HG03280 (cell line): ENCODE data around the gene TUBB1.
A peak's percentile ranks its signal among the peaks of the same experiment; 100 is the strongest.
"Not testable (repeated sequence)": the region's sequence is repeated elsewhere in the genome, so short reads cannot be mapped to it uniquely, and the experiment has no call there.

ENCODE experiments used
- ATAC-seq: cut with Tn5 transposase; IDR thresholded peaks from one replicate; pipeline ENCODE4 v1.9.1; 2021; ENCODE audit warnings: mild to moderate bottlenecking, moderate library complexity; ENCODE audit not compliant: unreplicated experiment

The TUBB1 gene

DNA sequence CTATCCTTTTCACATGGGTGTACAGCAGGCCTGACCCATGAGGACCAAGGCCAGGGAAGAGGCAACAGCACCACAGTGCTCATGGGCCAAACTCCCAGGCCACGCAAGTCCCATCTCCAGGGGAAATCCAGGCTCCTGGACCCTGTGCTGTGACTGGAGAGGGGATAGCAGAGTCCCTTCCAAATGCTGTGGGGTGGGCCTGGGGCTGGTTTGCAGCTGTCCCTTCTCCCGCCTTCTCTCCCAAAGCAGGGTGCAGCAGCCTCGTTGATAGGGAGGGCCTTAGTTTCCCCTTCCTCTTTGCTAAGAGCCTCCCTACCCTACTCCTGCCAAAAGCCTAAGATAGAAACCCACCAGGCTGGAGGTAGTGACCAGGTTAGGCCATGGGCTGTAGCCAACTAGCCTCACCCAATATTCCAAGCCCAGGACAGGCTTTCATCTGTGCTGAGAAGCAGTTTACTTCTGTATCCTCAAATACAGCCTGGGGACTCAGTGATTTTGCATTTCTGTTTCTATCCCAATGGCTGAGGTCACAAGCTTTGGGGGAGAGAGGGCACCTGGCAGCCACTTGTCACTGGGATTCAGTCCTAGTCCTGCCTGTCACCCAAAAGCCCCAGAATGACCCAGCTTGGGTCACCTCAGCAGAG is 13.6 kb upstream of the TUBB1 start:
- no peak for ATAC-seq

DNA sequence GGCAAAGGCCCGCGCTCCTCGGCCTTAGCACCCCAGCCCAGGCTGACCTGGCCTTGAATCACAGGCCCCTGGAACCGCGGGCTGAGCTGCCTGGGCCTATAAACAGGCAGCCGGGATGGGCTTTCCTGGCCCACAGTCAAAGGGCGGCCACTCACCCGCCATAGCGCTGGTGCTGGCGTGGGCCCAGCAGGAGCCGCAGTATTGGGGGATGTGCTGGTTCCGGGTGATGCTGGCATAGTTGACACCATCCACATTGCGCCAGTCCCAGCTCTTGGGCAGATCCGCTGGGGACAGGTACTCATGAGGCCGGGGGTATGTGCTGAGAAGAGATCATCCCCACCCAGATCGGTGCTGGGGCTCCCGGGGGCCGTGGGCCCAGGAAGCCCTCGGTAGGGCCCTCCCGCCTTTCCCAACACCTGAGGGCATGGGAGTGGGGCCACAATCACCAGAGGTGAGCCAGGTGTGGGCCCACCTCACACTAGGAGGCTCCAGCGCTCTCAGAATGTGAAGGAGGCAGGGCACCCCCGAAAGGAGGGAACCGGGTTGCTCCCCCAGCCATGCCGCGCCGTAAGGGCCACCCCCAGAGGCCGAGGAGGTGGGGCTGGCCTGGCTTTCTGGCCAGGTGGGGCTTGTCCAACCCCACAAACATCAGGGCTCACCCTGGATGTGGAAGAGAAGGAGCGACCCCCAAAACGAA is 12.9 kb upstream of the TUBB1 start:
- no peak for ATAC-seq

DNA sequence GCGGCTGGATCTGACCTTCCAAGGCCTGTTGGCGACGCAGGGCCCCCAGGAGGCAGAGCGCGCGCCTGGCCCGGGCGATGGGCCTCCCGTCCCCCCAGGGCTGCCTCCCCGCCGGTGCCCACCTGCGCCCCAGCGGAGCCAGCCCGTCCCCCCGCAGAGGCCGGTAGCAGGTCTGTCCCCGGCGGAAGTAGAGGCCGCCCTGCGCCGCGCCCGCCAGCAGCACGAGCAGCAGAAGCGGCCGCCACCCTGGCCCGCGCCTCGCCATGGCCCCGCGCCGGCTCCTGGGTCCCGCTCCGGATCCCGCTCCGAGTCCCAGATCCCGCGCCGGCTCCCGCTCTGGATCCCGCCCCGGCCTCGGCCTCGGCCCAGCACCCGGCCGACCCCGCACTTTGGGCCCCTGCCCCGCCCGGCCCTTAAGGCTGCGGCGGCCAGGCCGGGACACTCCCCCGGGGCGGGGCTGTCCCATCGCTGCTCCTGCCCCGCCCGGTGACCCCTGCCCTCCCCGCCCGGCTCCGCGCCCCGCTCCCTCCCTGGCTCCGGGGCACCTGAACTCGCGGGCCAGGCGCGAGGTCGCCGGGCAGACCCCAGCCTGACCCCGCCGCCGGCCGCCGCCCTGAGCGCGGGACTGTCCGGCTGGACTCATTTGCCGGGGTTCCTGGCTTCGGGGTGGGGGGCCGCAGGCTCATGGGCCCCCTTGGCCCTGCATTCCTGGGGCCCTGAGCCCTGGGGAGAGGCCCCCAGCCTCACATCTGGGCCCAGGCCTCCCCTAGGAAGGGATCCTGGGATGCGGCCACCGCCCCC is 12.2 kb upstream of the TUBB1 start, which contains the start of gene CTSZ:
CTSZ (minus strand) TSS at position 391 of the 801 bp plus-strand sequence; CDS start at position 265, 126 bp downstream.
- no peak for ATAC-seq

DNA sequence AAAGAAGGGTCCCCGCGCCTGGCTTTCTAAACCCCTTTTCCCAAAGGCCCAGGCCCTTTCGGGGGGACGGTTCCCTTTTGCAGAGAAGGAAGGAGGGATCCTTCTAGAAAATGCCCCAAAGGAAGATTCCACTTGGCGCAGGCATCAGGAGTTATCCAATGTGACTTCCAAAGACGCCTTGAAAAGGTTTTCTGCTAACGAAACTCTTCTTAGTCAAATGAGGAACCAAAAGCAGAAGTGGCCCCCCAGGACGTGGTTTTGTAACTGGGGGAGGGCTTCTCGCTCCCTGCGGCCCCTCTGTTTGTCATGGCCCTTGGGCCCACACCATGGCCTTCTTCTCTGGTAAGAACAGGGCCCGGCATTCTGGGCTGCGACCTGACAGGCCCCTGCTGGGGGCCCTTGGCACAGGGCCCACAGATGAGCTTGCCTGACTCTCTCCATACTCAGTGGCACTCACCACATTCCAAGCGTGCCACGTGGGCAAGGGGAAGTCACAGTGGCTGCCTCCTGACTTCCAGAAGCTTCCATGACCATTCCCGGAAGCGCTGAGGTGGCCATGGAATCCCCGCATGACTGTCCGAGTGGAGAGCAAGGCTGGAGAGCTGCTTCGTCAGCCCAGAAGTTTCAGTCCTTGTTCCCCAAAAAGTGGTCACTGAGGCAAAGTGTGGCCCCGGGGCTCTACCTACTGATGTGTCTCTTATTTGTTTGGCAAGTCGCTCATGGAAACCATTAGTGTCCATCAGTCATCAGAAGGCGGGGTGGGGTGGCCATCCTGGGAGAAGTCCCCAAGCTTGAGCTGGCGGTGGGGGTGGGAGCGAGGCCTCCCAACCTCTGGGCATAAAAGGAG is 11.3 kb upstream of the TUBB1 start:
- ATAC-seq = peak; percentile 33

DNA sequence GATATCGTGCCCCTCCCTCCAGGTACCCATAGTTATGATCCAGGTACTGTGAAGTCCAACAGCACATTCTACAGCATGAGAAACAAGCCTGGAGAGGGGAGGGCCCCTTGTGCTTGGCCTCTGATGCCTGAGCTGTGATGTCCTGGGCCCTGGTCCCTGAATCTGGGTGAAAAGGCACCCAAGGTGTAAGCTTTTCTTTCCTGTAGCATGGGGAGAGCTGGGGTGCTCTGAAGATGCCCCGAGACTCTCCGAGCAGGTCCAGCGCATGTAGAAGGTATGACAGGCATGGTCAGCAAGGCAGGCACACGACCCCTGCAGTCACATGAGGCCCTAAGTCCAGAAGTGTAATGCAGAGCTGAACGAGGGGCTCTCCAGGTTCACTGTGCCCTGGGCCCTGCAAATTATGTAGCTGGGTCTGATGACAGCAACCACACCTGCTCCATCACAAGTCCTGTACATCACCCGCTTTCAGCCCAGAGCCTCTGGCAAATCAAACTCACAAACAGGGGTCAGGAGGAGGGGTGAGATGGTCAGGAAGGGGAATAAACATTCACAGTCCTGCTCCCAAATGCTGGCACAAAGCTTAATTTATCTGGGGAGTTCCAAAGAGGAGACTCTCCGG is 10.4 kb upstream of the TUBB1 start:
- ATAC-seq = no peak

DNA sequence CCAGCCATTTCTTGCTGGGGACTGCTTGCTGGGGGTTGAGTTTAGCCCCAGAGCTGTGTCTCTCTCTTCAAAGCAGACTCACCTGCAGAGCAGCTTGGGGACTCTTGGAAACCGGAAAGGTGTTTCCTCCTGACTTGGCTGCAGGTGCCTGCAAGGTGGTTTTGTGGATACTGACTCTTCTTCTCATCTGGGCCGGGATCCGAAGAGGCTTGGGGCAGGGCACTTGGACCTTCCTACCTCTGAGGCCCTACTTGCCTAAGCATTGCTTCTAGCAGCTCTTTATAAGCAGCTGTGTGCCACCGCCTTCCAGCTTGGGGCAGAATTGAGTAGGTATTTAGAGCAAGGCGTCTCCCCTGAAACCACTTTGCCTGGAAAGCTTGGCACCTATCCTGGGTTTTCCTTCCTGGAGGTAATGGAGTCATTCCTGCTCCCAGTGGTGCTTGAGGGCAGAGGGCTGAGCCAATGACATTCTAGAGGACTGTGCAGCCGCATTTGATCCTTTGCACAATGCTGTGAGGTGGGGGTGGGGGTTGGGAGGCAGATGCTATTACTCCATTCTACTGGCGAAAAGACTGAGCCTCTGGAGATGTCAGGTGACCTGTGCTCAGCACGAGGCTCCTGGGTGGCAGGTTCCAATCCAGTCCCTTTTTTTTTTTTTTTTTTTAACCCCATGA is 8.8 kb upstream of the TUBB1 start:
- no peak for ATAC-seq

DNA sequence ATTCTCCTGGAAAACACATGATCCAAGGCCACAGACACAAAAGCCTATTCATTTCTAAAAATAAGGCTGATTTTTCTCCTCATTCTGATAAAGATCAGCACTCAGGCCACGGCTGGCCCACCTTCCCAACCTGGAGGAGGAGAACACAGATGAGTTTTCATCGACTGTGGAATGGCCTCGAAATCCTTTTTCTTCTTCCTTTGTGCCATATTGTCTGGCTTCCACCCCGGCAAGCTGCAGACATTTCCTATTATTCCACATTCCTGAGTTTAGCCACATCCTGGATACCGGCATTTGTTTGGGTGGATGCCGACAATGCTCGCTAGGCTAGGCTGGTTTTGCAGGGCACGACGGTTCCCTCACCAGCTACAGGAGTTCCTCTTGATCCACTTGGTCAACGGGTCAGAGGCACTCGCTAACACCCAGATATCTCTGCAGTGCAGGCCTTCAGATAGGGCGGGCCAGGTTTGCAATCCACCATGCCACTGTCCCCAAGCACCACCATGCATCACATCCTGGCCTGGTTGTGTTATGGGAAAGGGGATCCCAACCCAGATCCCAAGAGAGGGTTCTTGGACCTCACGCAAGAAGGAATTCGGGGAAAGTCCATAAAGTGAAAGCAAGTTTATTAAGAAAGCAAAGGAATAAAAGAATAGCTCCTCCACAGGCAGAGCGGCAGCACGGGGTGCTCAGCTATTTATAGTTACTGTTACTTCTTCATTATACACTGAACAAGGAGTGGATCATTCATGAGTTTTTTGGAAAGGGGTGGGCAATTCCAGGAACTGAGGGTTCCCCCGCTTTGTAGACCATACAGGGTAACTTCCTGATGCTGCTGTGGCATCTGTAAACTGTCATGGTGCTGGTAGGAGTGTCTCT is 8.0 kb upstream of the TUBB1 start:
- ATAC-seq = no peak

DNA sequence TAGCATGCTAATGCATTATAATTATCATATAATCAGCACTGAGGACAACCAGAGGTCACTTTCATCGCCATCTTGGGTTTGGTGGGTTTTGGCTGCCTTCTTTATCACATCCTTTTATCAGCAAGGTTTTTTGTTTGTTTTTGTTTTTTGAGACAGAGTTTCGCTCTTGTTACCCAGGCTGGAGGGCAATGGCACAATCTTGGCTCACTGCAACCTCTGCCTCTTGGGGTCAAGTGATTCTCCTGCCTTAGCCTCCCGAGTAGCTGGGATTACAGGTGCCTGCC is 7.4 kb upstream of the TUBB1 start:
- ATAC-seq = not testable (repeated sequence)

DNA sequence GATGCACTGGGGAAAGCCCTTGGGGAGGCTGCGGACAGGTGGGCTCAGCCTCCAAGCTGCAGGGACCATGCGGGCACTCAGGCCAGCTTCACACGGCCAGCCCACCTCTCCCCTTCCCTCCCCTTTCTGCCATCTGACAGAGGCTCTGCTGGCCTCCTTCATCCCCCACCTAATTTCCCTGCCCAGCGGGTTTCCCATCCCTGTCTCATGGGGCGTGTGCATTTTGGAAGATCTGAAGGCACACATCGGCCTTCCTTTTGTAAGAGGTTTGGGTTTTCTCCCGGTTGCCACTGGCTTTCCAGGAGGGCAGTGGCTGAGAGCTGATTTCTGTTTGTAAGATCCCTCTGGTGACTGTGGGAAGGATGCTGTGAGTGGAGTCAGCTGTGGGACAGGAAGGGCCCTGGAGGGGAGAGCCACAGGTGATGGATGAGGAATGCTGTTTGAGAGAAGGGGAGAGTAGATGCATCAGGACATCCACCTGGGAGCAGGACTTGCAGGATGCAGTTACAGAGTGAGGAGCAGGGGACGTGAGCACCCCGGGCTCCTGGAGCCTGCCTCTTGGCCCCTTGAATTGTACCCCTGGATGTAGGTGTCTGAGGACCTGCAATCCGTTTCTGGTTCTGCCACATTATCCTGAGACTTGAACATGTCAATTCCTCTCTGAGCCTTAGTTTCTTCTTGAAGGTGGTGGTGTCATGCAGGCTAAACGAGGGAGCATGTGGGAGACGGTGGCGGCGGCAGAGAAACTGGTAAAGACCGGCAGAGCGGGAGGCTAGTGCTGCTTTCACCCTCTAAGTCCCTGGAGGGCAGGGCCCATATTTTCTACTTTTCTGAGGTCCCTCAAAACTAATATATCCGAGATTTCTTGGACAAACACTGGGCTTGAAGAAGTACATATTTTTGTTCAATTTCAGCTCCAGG is 5.9 kb upstream of the TUBB1 start:
- no peak for ATAC-seq

DNA sequence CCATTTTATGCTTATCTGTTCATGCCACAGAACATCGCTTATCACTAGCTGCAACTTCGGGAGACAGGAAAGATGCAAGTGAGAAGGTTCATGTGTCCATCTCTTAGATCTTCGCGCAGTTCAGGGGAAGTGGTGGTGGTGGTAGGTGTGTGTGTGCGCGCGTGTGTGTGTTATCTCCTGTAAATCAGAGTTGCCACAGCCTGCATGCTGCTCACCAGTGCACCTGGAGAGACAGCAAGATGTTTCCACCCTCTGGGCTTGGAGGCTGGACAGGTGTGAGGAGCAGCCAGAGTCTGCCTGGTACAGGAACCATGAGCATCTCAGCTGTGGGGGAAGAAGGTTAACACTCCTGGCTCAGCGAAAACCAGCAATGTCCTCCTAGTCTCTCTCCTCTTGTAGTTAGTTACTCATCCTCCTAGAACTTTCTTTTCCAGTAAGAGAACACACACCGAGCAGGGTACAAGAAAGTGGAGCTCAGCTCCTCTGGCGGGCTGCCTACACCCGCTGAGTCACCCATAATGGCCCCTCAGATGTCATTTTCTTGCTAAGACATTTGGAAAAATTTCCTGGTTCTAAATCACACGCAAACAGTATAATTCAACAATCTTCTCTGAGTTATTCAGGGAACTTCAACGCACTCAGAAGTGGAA is 5.1 kb upstream of the TUBB1 start:
- no peak for ATAC-seq

DNA sequence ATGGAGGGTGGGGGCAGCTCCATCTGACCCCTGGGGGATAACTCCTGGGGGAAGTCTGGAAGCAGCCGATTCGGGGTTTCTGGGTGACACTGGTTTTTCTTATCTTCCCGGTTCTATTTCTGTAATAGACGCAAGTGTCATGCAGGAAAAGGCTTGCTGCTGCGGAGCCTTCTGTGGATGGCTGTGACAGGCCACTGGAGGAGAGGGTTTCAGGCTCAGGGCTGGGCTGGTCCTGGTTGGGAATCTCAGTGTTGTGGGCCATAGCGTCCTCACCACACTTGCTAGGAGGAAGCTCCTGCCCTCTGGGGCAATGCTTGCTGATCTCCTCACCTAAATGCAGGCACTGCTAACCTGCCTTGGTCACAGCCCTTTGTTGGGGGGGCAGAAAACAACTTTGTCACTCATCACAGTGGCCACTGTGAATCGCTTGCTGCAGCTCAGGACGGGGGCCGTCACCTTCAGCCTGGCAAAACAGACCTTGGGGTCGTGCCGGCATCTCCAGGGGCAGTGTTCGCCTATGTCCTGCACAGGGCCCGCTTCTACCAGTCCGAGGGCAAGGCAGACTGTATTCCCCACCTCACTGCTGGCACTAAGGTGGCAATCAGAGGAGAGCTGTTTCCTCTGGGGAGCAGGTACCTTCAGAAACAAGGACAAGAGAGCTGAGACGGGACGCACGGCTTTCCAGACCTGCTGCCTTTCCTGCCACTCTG is 4.4 kb upstream of the TUBB1 start:
- ATAC-seq = no peak

DNA sequence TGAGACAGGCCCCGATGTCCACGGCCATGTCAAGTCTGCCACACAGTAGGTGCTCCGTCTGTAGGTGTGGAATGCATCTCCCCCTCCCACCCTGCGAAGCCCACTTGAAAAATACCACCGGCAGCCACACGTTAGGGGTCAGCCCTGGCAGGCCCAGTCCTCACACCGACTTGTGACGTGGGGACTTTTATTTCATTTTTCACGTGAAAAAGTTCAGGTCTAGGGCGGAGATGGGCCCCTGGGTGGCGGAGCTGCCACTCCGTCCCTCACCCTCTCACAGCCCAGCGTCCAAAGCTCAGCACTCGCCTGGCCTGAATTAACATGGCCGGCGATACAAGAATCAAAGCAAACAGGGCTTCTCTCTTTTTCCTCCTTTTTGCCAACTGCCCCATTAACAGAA is 3.8 kb upstream of the TUBB1 start:
- ATAC-seq = no peak

DNA sequence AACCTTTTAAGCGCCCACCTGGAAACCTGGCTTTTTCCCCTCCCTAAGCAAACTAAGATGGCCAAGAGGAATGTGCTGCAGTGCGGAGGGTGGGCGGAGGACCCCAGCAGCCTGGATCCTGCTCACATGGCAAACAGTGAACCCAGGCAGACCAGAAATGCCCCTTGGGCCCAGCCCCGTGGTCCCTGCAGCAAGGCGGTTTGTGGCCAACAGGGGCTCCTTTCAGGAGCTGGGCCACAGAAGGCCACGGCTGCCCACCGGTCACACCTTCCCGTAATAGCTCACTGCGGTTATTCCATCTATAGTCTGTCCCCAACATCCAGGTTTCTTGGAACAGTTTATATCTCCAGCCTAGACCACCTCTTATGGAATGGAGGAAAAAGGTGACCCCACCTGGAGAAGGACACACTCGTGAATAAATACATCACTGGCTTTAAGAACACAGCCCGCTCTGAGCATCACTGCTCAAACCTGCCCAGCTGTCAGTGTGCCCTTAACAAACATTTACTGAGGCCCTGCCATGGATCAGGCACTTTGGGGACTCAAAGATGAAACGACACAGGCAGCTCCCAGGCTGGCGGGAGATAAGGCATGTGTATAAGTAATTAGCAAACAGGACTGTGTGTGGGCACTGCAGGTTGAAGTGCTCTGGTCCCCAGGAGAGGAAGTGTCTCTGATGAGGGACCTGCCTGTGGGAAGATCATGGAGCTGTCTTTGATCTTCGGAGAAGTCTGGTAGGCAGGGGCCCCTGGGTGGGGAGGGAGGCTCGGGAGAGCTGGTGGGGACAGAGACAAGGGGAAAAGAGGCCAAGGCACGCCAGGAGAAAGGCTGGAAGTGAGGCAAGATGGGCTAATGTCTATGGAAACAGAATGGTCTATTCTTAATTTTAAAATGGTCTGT is 3.2 kb upstream of the TUBB1 start:
- no peak for ATAC-seq

DNA sequence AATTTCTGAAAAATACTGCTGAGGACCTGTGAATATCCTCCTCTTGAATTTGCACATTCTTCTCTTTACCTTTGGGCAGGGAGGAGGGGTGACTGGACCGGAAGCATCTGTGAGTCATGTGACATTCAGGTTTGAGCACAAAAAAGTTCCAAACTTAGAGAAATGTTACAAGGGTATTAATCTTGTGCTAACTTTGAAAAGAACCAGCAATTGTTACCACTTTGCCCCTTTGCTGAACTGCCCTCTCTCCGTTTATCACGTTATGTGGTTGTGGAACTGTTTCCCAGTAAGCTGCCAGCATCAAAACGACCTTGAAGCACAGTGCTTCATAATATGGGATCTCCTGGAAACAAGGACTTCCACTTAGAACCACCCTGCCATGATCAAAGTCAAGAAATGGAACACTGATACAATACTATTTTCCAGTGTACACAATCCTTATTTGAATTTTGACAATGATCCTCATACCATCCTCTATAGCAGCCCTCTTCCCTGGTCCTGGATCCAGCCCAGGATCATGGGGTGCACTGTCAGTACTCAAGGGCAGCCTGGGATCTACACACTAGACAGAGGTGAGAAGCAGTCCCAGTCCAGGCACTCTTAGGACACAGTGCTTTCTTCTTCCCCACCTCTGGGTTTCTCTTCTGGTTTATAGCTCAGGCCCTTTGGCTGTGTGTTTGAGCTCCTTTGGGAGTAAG is 2.3 kb upstream of the TUBB1 start:
- no peak for ATAC-seq

DNA sequence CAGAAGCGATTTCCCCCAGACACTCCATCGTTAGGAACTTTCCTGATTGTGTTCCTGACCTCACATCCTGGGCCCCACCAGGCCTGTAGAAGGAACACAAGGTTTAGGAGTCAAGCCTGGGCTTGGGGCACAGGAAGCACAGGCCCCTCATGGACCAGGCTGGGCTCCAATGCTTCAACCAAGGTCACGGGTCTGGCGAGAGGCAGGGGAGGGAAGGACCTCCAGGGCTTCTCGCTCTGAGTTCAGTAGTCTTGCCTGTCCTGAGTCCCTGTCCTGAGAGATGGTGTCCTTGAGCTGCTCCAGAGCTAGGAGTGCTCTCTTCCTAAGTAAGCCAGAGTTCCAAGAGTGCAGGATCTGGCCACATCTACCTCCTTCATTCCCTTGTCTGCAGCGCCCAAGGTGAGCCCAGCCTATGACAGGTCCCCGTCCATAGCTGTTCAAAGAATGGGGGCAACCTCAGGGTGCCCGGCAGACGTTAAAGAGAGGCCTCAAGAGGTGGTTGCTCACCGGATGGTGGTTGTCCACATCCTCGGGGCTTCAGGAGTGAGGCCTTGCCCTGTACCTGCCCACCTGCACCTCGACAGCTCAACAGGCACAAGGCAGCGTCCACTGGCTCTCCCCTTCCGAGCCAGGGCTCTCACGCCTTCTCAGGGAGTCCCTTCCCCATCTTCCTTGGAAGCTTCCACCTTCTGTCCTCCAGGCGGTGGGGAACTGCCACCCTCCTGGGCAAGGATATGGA is 1.6 kb upstream of the TUBB1 start:
- ATAC-seq = no peak
